ENCODE results near the gene LIMCH1.
"Not testable (repeated sequence)": the region's sequence is repeated elsewhere in the genome, so short reads cannot be mapped to it uniquely, and the experiment has no call there.

Gene LIMCH1

DNA sequence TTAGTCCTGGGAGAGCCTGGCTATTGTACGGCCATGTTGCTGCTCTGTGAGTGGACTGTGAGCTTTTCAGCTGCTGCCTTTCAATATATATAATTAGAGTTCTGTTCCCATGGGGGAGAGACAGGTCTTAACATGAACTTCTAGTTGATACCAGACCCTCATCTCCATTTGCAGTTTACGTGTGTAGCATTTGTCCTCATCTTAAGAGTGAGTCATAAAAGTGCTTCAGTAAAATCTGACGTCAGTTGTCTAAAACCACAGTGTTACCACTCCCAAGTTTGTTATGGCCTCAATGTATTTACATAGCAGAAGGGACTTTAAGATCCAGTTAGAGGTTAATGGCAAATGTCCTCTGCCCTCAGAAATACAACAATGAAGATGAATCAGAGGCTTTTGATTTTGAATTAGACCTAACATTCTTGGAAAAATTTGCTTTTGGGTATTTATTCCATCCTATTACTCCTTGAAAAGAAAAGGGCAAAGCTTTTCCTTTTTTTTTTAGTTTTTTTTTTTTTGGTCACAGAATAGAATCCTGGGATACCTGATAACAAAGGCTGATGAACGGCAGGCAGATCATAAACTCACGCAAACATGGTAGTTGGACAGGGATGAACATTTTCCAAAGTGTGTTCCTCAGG, 172.0 kb downstream of the LIMCH1 start:
- H3K4me3 ChIP-seq (ENCODE audit: low read depth, low read length) = no peak overlapping the region
- DNase-seq (ENCODE audit: low read depth) = peak; percentile 80
- TF ChIP-seq, protein P1, sequence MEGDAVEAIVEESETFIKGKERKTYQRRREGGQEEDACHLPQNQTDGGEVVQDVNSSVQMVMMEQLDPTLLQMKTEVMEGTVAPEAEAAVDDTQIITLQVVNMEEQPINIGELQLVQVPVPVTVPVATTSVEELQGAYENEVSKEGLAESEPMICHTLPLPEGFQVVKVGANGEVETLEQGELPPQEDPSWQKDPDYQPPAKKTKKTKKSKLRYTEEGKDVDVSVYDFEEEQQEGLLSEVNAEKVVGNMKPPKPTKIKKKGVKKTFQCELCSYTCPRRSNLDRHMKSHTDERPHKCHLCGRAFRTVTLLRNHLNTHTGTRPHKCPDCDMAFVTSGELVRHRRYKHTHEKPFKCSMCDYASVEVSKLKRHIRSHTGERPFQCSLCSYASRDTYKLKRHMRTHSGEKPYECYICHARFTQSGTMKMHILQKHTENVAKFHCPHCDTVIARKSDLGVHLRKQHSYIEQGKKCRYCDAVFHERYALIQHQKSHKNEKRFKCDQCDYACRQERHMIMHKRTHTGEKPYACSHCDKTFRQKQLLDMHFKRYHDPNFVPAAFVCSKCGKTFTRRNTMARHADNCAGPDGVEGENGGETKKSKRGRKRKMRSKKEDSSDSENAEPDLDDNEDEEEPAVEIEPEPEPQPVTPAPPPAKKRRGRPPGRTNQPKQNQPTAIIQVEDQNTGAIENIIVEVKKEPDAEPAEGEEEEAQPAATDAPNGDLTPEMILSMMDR (conservative IDR thresholded peaks at IDR 0.05; ENCODE audit: low read depth, low read length) = no peak

DNA sequence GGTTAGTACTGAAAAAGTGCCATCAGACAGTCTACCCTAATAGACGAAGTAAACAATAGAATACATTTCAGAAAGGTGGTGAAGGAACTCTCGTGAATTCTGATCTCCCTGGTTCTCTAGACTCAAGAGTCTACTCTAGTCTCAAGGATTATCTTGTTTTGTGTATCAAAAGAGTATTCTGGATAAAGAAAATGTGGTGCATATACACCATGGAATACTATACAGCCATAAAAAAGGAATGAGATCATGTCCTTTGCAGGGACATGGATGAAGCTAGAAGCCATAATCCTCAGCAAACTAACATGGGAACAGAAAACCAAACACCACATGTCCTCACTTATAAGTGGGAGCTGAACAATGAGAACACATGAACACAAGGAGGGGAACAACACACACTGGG, 173.7 kb downstream of the LIMCH1 start:
- DNase-seq (ENCODE audit: low read depth) = not testable (repeated sequence)

DNA sequence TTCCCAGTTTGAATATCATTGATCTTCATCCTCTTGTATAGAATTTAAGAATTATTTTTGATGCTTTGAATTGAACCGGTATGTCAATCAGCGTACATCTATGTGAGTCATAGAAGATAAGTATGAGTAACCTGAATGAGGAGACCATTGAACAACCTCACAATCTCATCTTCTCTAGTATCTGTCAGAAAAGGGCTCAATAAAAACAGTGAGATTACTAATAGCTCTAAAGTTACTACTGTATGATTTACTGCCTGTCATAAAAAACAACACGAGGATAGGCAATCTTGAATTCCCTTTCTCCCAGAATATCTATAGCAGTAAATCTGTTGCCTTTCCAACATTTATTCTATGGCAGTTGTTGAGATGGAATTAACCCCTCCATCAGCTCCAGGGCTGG, 174.5 kb downstream of the LIMCH1 start:
- no peak overlapping the region for H3K4me3 ChIP-seq (ENCODE audit: low read depth, low read length)
- TF ChIP-seq, protein P1 (conservative IDR thresholded peaks at IDR 0.05; ENCODE audit: low read depth, low read length) = no peak
- no peak for DNase-seq (ENCODE audit: low read depth)

More for the DNA sequence above, 173.7 kb downstream of the LIMCH1 start:
- H3K4me3 ChIP-seq (ENCODE audit: low read depth, low read length) = not testable (repeated sequence)

DNA sequence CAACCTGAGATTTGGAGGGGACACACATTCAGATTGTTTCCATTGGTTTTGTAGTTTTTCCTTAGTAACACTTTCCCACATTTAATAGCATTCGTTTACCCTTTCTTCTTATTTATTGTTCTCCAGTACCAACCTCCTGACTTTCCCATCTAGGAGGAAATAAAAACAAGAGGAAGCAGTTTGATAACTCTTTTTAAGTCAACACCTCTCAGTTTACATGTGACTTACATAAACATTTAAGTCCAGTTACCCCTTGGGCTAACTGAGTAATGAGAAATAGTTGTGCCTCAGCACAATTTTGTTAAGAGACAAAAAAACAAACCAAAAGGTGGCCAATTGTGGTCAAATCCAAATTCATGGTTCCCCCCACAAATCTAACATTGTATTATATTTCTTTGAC, 175.8 kb downstream of the LIMCH1 start:
- TF ChIP-seq, protein P1 (conservative IDR thresholded peaks at IDR 0.05; ENCODE audit: low read depth, low read length) = no peak
- DNase-seq (ENCODE audit: low read depth) = no peak
- H3K4me3 ChIP-seq (ENCODE audit: low read depth, low read length) = no peak overlapping the region

DNA sequence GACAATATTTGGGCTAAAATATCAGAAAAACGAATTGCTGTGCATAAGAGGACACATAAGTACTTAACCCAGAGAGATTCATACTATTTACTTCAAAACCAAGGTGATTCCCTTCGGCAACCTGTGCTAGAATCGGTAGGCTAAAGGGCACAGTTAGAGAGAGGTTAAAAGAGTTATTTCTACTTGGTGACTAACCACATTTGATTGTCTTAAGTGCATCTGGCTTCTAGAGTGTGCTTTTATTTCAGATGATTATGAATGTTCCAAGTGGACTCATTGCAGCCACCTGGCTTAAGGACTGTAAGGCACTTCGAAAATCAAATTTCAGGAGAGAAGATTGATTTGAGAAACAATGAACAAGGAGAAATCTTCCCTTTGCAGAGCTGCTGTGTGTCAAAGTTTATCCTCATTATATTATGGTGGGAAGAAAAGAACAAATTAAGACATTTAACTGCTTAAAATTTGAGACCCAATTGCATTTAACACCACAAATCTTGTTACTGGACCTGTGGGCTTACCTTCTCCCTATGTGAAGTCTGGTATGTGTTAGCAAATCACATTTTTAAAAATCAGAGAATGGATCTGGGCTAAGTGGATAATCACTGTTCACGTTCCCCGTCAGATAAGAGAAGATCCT, 176.5 kb downstream of the LIMCH1 start:
- no peak overlapping the region for H3K4me3 ChIP-seq (ENCODE audit: low read depth, low read length)
- TF ChIP-seq, protein P1 (conservative IDR thresholded peaks at IDR 0.05; ENCODE audit: low read depth, low read length) = no peak
- no peak for DNase-seq (ENCODE audit: low read depth)

DNA sequence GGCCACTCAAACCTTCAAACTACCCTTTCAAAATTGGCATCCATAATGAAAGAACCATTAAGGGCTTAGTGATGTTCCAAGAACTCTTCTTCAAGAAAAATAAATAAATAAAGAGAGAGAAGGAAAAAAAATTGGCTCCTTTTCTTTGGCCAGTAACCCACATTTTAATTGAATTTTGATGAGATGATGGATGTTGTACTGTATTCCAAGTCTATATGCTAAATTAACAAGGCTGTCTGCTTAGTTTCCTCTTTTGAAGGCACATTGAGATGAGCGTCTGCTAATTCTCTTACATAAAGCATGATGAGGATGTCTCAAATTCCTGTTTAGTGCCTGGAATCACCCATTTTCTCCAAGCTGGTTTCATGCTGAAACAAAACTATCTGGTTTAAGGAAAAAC, 177.2 kb downstream of the LIMCH1 start:
- TF ChIP-seq, protein P1 (conservative IDR thresholded peaks at IDR 0.05; ENCODE audit: low read depth, low read length) = no peak
- no peak for DNase-seq (ENCODE audit: low read depth)
- H3K4me3 ChIP-seq (ENCODE audit: low read depth, low read length) = no peak overlapping the region

DNA sequence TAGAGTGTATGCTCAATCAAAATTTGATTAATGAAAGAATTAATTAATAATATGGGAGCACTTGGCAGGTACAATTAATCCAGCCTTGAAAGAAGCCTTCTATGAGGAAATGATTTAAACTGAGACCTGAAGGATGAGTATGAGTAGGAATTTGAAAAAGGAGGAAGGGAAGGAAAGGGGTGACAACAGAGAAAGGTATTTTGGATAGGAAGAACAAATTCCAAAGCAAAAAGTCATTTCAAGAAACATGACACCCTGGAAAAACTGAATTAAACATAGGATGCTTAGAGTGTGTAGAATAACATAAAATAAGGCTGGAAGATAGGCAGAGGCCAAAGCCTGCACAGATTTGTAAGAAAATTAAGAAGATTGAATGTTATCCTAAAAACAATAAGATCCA, 180.9 kb downstream of the LIMCH1 start:
- no peak overlapping the region for H3K4me3 ChIP-seq (ENCODE audit: low read depth, low read length)
- TF ChIP-seq, protein P1 (conservative IDR thresholded peaks at IDR 0.05; ENCODE audit: low read depth, low read length) = no peak
- peak; percentile 33 for DNase-seq (ENCODE audit: low read depth)
